Measurements from ENCODE around the gene PYGB. TPM values are rescaled to one million over a fixed set of nuclear protein-coding genes. Genes with fewer than 3 reads are reported as not detected.

Gene PYGB
- total and polyA plus RNA-seq, 4 donors, result 30.3 to 90.3 (median 47.3) TPM

GRCh38 chr20:25252686-25253421 lies 5.0 kb downstream of the PYGB start:
- 87 to 90% methylated on average over 6 of the region's 6 CpGs for WGBS, 2 donors
- ATAC-seq (ENCODE audit: insufficient read depth, low FRiP score) (no peak), DNase-seq (no peak)
- Histone ChIP-seq H3K4me1 (ENCODE audit: control insufficient read depth in 5 of 5, insufficient read depth in 5 of 5, low read length in 5 of 5) (peaks cover 0 to 17% (median 7%) of the 10 kb centered on the region in 5 donors), H3K9ac (ENCODE audit: insufficient read depth in 1 of 2, low read length in 2 of 2) (no peak overlapping the region), H3K27me3 (ENCODE audit: control insufficient read depth in 3 of 3, insufficient read depth in 3 of 3, low read length in 2 of 3) (no peaks in the 10 kb centered on the region), H3K27ac (ENCODE audit: low read depth in 1 of 2, low read length in 1 of 2) (peak overlapping the region; percentile 5 to 67), H3K9me3 (ENCODE audit: control insufficient read depth in 4 of 4, insufficient read depth in 3 of 4, low read length in 3 of 4) (no peaks in the 10 kb centered on the region), H3K4me3 (no peak overlapping the region), H3K36me3 (ENCODE audit: control insufficient read depth in 4 of 4, insufficient read depth in 4 of 4, low read length in 4 of 4) (peaks cover 0 to 5% (median 1%) of the 10 kb centered on the region in 4 donors)
- no peak for TF ChIP-seq CTCF (IDR thresholded peaks at IDR 0.05; ENCODE audit: control extremely low read depth, extremely low read depth)

DNA sequence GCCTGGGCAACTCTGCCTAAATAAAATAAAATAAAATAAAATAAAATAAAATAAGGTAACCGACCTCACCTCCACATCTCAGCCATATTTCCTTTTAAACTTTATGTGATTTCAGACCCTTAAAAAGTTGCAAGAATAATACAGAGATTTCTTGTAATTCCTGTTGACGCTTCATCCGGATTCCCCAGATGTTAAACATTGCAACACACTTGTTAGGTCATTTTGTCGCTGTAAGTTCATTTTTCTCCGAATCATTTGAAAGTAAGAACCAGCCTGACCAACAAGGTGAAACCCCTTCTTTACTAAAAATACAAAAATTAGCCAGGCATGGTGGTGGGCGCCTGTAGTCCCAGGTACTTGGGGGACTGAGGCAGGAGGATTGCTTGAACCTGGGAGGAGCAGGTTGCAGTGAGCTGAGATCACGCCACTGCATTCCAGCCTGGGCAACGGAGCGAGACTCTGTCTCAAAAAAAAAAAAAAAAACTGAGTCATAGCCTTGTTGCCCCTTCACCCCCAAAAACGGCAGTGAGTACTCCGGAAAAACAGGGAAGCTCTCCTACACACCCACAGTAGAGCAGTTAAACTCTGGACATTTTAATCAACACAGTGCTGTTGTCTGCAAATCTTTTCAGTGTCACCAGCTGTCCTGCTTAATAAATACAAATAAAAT lies 5.9 kb downstream of the PYGB start:
- no peak for DNase-seq
- 61 to 76% methylated on average over 11 of the region's 11 CpGs for WGBS, 2 donors
- H3K9ac ChIP-seq (ENCODE audit: insufficient read depth in 1 of 2, low read length in 2 of 2), result no peak overlapping the region
- no peak for ATAC-seq (ENCODE audit: insufficient read depth, low FRiP score)
- H3K9me3 ChIP-seq (ENCODE audit: control insufficient read depth in 4 of 4, insufficient read depth in 3 of 4, low read length in 3 of 4), result no peaks in the 10 kb centered on the region
- H3K36me3 ChIP-seq (ENCODE audit: control insufficient read depth in 4 of 4, insufficient read depth in 4 of 4, low read length in 4 of 4), result peaks cover 0 to 5% (median 2%) of the 10 kb centered on the region in 4 donors
- H3K27me3 ChIP-seq (ENCODE audit: control insufficient read depth in 3 of 3, insufficient read depth in 3 of 3, low read length in 2 of 3), result no peaks in the 10 kb centered on the region
- peaks cover 0 to 18% (median 7%) of the 10 kb centered on the region in 5 donors for H3K4me1 ChIP-seq (ENCODE audit: control insufficient read depth in 5 of 5, insufficient read depth in 5 of 5, low read length in 5 of 5)
- no peak for TF ChIP-seq CTCF (IDR thresholded peaks at IDR 0.05; ENCODE audit: control extremely low read depth, extremely low read depth)
- peak overlapping the region in 1 of 2 donors; percentile 67 for H3K27ac ChIP-seq (ENCODE audit: low read depth in 1 of 2, low read length in 1 of 2)
- H3K4me3 ChIP-seq, result no peak overlapping the region

DNA sequence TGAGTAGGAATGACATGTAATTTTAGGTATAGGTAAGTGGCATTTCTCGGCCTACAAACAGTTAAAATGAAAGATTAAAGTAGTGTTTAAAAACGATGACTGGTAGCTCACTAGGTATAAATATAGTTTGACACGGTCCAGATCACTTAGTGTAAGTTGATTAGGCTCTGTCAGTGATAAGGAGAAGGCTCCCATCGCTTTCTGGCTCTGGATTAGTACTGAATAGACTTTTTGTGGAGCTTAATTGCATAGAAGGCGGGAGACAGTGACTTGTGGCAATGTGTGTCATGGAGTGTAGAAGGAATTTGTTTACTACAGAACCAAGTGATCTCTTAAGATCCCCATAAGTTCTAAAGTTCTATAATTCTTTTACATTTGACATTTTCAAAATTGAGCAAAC lies 6.7 kb downstream of the PYGB start:
- Histone ChIP-seq H3K36me3 (ENCODE audit: control insufficient read depth in 4 of 4, insufficient read depth in 4 of 4, low read length in 4 of 4) (peaks cover under 1 to 11% (median 5%) of the 10 kb centered on the region in 4 donors), H3K4me1 (ENCODE audit: control insufficient read depth in 5 of 5, insufficient read depth in 5 of 5, low read length in 5 of 5) (peaks cover 0 to 18% (median 1%) of the 10 kb centered on the region in 5 donors), H3K9ac (ENCODE audit: insufficient read depth in 1 of 2, low read length in 2 of 2) (no peak overlapping the region), H3K27ac (ENCODE audit: low read depth in 1 of 2, low read length in 1 of 2) (peak overlapping the region in 1 of 2 donors; percentile 87), H3K9me3 (ENCODE audit: control insufficient read depth in 4 of 4, insufficient read depth in 3 of 4, low read length in 3 of 4) (no peaks in the 10 kb centered on the region), H3K4me3 (no peak overlapping the region), H3K27me3 (ENCODE audit: control insufficient read depth in 3 of 3, insufficient read depth in 3 of 3, low read length in 2 of 3) (no peaks in the 10 kb centered on the region)
- 80 to 89% methylated on average over 5 of the region's 5 CpGs for WGBS, 2 donors
- ATAC-seq (ENCODE audit: insufficient read depth, low FRiP score), result no peak
- DNase-seq, result no peak
- no peak for TF ChIP-seq CTCF (IDR thresholded peaks at IDR 0.05; ENCODE audit: control extremely low read depth, extremely low read depth)
